GM19035 (cell line): ENCODE data around the gene YBEY.
"Not testable (repeated sequence)": the region's sequence is repeated elsewhere in the genome, so short reads cannot be mapped to it uniquely, and the experiment has no call there.

ENCODE experiments used
- ATAC-seq: cut with Tn5 transposase; IDR thresholded peaks from one replicate; pipeline ENCODE4 v1.9.1; 2021; ENCODE audit not compliant: unreplicated experiment

The YBEY gene, protein sequence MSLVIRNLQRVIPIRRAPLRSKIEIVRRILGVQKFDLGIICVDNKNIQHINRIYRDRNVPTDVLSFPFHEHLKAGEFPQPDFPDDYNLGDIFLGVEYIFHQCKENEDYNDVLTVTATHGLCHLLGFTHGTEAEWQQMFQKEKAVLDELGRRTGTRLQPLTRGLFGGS

DNA sequence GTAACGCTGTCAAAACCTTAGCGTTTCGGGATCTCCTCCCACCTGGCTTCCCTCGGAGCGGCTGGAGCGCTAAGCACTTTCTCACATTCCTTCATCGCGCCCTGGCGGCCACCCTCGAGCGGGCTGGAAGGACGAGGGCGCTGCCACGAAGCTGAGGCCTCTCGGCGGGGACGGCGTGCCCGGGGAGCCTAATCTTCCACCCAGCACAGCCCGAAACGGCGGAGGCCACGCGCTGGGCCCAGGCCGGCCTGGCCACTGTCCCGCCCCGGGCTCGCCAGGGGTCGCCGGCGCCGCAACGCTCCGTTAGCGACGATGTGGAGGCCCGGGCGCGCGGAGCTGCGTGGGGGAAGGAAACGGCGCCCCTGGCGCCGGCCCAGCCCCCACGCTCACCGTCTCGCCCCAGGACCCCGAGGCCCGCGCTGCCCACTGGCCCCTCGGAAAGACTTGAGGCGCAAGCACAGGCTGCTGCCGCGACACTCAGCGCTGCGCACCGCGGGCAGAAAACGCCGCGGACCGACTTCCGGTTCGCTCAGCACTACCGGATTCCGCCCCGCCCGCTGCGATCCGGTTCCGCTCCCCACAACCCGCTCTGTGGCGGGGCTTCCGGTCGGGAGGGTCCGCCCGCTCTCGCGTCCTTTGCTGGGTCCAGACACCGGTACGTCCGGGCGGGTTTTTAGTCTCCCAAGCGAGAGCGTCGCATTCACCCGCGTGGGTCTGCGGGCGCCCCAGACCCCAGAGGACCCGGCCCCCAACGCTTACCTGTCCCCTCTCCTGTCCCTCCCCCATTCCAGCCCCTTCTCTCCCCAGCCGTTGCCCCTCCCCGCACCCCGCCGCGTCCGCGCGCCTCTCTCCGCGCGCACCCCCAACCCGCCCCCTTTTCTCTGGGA is at the start of gene YBEY:
Gene YBEY (plus strand): TSS at position 582 of the 887 bp plus-strand sequence. CDS start 572 bp downstream, outside the sequence.
- peak; percentile 95 for ATAC-seq

DNA sequence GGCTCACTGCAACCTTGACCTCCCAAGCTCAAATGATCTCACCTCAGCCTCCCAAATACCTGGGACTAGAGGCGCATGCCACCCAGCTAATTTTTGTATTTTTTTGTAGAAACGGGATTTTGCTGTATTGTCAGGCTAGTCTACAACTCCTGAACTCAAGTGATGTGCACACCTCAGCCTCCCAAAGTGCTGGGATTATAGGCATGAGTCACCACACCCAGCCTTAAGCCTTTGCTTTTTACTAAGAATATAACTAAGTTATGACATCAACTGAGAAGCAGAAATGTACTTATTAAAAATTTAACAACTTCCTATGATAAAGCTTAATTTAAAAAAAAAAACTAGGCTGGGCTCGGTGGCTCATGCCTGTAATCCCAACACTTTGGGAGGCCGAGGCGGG is 48.7 kb upstream of the YBEY start:
- ATAC-seq: no peak

DNA sequence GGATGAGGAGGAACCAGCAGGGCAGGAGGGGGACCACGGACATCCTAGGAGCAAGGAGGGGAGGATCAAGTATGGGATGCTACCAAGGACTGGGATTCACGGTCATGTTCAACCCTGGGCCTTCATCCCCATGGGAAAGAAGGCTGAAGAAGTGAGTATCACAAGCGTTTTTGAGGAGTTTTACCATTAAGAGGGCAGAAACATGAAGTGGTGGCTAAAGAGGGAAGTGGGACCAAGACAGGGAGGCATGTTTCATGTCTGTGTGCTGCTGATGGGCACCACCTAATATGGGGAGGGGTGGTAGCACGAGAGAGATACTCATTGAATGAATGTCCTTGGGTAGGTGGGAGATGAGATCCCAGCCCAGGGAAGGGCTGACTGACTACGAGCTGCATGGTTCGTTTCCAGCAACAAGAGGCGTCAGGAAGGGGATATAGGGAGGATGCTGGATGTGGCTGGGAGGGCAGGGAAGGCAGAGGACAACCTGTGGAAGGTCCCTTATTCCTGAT is 46.3 kb upstream of the YBEY start:
- no peak for ATAC-seq

DNA sequence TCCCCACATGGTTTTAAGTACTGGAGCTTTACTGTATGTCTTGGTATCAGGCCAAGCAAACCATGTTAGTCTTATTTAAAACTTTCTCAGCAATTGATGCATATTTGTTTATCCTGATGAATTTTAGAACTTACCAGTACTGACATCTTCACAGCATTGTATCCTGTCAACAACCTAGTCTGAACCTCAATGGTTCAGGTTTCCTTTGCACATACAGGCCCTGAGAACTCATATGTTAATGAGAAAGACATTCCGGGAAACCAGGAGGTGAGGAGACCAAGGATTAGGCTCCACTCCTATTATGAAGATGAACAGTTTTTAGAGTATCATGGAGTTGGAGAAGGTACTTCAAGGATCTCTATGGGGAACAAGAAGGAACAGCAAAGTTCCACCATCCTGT is 44.6 kb upstream of the YBEY start:
- not testable (repeated sequence) for ATAC-seq

DNA sequence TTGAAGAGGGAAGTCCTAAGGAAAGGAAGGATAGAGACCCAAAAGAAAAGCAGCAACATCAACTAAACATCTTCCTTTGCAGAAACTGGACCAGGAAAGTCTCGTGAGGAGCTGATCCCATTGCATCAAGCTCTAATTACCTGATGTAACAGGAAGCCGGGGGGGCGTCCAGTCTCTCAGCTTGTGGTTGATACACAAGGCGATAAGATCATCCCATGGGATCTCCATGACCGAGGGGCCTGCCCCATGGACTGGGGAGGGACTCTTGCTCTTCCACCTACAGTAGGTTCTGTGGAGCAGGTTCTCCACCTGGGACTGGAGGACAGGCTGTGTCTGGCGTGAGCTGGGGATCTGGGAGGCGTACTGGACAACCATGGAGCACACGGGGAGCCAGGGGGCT is 42.8 kb upstream of the YBEY start:
- no peak for ATAC-seq

DNA sequence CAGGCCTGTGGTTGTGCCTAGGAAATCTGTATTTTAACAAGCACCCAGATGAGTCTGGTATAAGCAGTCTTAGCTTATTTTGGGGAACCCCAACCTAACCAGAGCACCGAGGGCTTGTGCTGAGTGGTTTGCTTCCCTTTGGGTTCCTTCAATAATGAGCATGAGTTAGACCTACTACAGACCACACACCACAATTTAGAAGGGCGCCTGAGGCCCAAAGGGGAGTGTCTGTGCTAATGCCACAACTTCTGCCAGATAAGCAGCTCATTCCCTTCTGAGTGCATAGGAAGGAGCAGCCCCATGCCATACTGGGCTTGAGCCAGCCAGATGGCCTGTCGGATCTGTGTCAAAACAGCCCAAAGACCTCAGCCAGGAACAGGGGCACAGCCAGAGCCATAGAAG is 42.2 kb upstream of the YBEY start:
- ATAC-seq: no peak

DNA sequence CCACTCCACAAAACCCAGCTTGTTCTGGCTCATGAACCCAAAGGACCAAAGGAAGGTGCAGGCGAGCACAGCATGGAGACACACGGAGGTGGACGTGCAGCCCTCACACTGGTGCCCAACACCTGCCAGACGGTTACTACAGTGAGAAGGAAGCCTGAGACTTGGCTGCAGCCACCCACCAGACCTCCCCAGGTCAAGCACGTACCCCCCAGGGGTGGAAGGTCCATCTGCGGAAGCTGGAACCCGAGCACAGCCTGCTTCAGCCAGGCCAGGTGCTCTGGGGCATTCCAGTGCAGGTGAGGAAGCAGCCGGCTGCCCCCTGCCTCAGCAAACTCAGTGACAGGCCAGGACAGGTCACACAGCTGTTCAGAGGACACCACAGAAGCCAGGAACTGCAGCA is 41.5 kb upstream of the YBEY start:
- ATAC-seq: no peak

DNA sequence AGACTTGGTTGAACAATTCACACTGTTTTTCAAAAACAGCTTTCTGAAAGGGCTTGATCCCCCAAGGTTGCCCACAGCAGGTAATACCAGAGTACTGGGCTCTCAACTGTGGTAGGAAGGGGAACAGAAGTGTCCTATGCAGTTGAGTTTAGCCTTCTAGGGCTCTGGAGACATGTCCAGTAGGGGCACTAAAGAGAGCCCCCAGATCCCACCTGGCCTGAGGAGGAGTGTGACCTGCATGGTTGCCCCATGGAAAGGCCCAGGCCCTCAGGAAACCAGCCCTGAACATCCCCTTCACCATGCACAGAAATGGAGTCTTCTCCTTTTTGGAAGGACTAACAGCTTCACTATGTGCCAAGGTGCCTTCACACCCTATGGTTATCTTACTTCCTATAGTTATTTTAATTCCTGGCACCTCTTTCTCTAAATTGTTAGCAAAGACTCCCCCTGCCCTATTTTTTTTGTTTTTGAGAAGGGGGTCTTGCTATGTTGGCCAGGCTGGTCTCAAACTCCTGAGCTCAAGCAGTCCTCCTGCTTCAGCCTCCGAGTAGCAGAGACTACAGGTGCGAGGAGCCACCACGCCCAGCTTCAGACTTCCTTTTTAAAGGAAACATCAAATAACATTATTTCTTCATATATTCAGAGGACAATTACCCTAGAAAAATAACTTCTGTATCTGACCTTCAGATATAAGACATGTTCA is 40.8 kb upstream of the YBEY start:
- no peak for ATAC-seq

DNA sequence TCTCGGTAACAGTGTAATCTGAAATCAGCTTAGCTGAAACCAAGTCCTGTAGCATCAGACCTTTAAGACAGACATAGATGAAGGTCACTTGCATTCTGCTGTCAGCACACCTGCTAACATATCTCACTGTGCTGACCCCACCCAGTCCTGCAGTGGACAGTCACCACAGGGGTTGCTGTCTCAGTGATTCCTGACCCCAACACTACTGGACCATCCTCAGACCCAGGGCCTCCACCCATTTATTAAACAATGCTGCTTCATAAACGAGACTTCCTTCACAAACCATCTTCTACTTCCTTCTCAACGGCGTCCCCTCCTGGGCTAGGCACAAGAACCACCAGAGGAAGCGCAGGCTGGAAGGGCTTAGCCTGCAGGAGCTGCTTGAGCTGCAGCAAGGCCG is 39.8 kb upstream of the YBEY start:
- no peak for ATAC-seq

DNA sequence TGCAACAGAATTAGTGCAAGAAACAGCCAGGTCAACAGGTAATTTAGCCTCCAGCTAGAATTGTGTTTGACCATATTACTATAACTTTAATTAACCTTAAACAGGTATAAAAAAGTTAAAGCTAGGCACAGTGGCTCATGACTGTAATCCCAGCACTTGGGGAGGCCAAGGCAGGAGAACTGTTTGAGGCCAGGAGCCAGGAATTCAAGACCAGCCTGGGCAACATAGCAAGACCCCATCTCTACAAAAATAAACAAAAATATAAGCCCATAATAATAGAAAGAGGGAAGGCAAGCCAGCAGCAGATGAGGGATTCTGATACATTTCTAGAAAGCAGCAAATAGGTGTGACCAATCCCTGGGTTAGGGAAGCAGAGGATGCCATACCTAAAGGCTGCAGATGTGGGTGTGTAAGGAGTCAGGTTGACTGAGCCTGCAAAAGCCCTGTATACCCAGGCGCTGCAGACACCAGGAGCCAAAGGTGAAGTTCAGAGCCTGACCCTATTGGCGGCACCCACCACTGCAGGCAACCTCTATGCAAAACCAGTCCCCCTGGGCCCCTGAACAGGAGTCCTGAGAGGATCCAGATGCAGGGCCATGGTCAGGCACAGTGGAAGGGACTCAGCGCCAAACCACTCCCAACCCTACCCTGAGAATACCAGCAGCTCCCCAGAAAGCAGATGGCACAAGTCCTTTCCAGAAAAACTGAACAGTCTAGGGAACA is 38.3 kb upstream of the YBEY start:
- no peak for ATAC-seq

DNA sequence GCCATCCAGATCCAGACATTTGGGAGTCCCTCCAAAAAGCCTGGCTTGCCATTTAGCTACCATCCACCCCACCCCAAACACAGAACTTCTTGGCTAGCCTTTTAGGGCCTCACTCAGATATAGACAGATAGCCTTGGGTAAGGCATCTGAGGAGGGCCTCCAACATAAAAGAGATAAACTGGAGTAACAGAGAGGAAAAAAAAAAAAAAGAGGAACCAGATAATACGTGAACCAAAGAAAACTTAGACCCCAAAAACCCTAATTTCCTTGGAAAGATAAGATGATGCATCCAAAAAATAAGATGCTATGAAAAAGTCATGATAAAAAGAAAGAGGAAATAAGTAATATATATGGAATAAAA is 37.7 kb upstream of the YBEY start:
- ATAC-seq: no peak

DNA sequence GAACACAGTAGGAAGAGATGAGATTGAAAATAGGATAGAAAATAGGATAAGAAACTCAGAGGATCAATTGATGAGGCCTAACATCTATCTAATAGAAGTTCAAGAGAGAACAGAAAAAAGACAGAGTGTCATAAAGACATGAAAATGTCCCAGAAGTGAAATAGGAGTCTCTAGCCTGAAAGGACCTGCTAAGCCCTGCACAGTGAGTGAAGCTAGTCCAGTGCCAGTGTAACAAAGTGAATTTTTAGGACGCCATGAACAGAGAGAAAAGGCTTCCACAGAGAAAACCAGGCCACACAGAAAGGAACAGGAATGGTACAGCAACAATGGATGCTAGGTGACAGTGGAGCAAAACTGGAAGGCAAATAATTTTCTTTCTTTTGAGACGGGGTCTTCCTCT is 37.3 kb upstream of the YBEY start:
- ATAC-seq: no peak

DNA sequence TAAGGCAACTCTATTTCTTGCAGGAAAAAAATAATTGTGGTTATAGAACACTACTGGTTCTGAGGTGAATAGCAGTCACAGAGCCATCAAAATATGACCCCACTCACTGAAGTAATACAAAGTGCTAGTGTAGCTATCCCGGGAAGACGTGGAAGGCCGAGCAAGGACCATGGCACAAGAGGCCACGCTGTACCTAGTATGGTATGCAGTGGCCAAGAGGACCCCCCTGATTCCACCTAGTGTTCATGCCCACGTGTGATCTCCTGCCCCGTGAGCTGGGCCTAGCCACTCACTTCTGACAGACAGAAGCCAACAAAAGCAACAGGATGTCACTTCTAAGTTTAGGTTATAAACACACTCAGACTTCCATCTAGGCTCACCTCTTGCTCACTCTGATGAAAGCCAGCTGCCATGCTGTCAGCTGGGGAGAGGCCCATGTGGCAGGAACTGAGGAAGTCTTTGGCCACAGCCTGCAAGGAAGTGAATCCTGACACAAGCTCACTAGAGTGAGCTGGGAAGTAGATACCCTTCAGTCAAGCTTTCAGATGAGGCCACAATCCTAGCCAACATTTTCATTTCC is 35.9 kb upstream of the YBEY start:
- no peak for ATAC-seq

DNA sequence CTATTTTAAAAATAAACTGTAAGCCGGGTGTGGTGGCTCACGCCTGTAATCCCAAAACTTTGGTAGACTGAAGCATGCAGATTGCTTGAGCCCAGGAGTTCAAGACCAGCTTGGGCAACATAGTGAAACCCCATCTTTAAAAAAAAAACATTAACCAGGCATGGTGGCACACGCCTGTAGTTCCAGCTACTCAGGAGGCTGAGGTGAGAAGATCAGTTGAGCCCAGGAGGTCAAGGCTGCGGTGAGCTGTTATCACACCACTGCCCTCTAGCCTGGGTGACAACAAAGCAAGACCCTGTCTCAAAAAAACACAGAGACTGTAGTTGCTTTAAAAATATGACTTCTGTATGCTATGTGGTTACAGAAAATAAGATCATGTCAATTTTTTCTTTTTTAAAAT is 33.3 kb upstream of the YBEY start:
- ATAC-seq: no peak

DNA sequence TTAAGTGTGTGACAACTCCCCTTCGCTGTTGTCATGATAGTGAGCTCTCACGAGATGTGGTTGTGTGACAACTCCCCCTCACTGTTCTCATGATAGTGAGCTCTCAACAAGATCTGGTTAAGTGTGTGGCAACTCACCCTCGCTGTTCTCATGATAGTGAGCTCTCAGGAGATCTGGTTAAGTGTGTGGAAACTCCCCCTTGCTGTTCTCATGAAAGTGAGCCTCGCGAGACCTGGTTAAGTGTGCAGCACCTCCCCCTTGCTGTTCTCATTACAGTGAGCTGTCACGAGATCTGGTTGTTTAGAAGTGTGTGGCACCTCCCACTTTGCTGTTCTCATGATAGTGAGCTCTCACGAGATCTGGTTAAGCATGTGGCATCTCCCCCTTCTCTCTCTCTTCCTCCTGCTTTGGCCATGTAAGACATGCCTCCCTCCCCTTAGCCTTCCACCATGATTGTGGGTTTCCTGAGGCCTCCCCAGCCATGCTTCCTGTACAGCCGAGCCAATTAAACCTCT is 32.5 kb upstream of the YBEY start:
- peak; percentile 50 for ATAC-seq

DNA sequence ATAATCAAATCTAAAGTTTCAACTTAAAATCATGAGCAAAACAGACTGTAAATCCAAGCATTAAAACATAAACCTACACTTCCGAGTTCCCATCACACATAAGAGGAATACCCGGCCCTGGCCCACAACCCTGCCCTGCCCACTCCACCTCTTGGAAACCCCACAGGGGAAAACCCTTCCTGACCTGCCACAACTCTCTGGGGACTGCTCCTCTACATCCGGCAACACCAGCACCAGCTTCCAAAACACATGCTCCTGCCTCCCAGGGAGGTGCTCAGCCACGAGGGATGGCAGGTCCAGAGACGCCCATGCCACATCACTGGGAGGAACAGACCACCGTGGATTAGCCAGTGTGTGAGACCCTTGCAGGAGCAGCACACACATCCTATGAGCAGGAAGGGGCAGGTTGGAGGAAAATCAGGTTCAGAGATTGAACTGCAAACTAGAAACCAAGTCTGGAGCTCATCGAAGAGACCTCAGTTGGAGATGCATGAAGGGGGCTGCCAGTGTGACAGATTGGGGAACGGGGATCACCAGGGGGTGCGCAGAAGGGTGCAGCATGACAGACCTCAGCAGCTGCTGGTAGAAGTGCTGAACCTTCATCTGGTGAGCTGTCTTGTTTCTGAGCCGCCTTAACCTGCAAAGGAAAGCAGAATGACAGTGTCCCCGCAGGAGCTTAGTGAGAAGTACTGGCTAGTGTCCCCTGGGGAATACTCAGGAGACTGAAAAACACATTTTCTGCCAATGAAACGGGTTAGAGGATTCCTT is 31.8 kb upstream of the YBEY start:
- ATAC-seq: peak; percentile 37

DNA sequence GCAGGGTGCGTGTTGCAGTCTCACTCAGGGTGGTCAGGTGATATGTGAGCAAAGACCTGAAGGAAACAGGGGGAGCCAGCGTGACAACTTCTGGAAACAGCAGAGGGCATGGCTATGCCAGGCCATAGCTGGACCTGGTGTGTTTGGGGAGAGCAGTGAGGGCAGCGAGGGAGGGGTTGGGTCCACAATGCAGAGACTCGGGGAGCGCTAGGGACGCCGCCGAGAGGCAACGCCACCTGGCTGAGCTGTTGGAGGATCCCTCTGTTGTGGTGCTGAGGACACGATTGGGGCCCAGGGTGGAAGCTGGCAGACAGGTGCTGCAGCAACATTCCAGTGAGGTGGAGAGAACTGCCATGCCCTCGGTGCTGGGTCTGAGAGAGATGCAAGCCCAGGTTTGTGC is 31.0 kb upstream of the YBEY start:
- no peak for ATAC-seq

DNA sequence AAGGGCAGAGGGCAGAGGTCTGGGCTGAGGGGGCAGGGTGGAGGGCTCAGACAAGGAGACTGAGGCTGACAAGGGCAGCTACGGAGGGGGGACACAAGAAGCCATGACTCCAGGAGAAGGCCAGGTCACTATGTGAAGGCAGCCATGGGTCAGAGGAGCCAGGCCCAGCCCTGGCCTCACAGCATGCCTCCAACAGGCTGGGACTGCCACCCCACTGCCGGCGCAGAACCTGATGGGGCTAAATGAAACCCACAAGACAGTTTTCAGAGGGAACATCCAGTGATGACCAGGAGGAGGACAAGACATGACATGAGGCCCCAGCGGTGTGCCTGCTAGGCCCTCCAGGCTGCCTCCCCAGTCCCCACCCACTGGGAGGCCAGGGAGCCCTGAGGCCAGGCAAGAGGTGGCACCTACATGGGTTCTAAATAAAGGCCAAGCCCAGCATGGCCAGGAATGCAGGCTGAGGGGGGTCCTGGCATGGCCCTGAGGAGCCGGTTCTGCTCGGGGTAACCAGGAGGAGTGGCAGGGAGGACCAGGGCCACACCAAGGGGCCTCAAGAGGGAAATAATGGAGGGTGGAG is 30.3 kb upstream of the YBEY start:
- no peak for ATAC-seq

DNA sequence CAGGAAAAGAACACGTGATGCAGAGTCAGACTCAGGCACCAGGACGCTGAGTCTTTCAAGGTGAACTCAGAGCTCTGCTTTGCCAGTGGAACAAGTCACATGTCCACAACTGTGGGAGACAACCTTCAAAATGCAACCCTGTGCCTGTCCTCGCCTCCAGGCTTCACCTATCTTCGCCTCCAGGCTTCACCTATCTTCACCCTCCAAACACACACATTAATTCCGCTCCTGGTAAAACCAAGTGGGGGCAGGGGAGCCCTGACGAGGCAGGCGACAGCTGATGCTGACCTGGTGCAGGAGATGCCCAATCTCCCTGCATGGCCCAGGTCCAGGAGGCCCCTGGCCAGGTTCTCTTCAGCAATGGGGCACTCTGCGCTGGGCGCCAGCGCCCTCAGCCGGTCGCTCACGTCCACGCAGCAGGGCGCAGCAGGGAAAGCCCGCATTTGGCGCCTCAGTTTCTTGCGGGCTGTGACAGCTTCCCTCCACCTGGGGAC is 29.6 kb upstream of the YBEY start:
- no peak for ATAC-seq
